Smooth muscle cell (in vitro differentiated cells): ENCODE results near the gene GNG7. TPM values are rescaled to one million over a fixed set of nuclear protein-coding genes. Genes with fewer than 3 reads are reported as not detected.
"Not testable (repeated sequence)": the region's sequence is repeated elsewhere in the genome, so short reads cannot be mapped to it uniquely, and the experiment has no call there.

Source experiments
- DNase-seq: peaks from one replicate; lab custom pipeline; 2025; ENCODE audit not compliant: unreplicated experiment; lab: John Stamatoyannopoulos, UW
- H2AFZ ChIP-seq: fragments of 200-600 bp; sonication (generic); 2 replicates; pipeline ENCODE4 v1.6.0; 2016; ENCODE audit warnings: antibody characterized with exemption, low read depth, mild to moderate bottlenecking
- H3F3A ChIP-seq: fragments of 200-600 bp; sonication (generic); 2 replicates; pipeline ENCODE4 v1.6.0; 2017; ENCODE audit warnings: antibody characterized with exemption, low read depth
- H3K27ac ChIP-seq: fragments of 200-600 bp; sonication (generic); 2 replicates; pipeline ENCODE4 v1.5.1; 2016; ENCODE audit warnings: low read depth, mild to moderate bottlenecking
- H3K27me3 ChIP-seq: fragments of 200-600 bp; sonication (generic); 2 replicates; pipeline ENCODE4 v1.6.1; 2016; ENCODE audit warnings: low read depth, mild to moderate bottlenecking
- H3K36me3 ChIP-seq: fragments of 200-600 bp; sonication (generic); 2 replicates; pipeline ENCODE4 v1.5.1; 2016; ENCODE audit warnings: low read depth
- H3K4me1 ChIP-seq: fragments of 200-600 bp; sonication (generic); 2 replicates; pipeline ENCODE4 v1.5.1; 2016; ENCODE audit warnings: low read depth
- H3K4me2 ChIP-seq: fragments of 200-600 bp; sonication (generic); 2 replicates; pipeline ENCODE4 v1.6.0; 2016; ENCODE audit warnings: mild to moderate bottlenecking
- H3K4me3 ChIP-seq: fragments of 200-600 bp; sonication (generic); 2 replicates; pipeline ENCODE4 v1.5.1; 2016; ENCODE audit warnings: mild to moderate bottlenecking
- H3K79me2 ChIP-seq: fragments of 200-600 bp; sonication (generic); 2 replicates; pipeline ENCODE4 v1.6.0; 2016; ENCODE audit warnings: low read depth, mild to moderate bottlenecking
- H3K9ac ChIP-seq: fragments of 200-600 bp; sonication (generic); 2 replicates; pipeline ENCODE4 v1.6.0; 2016; ENCODE audit warnings: low read depth
- H3K9me3 ChIP-seq: fragments of 200-600 bp; sonication (generic); replicated peaks from 2 replicates; pipeline ENCODE4 v1.5.1; 2016; ENCODE audit warnings: low read depth
- H4K20me1 ChIP-seq: fragments of 200-600 bp; sonication (generic); 2 replicates; pipeline ENCODE4 v1.6.0; 2016; ENCODE audit warnings: low read depth
- CTCF ChIP-seq: fragments of 200-600 bp; sonication (generic); IDR thresholded peaks from 2 replicates; pipeline ENCODE4 v1.5.1; 2017; ENCODE audit warnings: borderline replicate concordance, mild to moderate bottlenecking, antibody characterized with exemption; ENCODE audit not compliant: insufficient read depth, poor library complexity, severe bottlenecking
- WGBS: methylation state at CpG from one replicate; pipeline ENCODE4 v1.1.7; 2016; ENCODE audit warnings: low lambda C conversion rate; 5-methylcytosine and 5-hydroxymethylcytosine counted together
- polyA plus RNA-seq: library from polyadenylated mRNA; unstranded; fragments of >200 nt; fragmentation: Nextera tagmentation; extraction: Ambion mirVana; gene quantifications from 2 replicates; pipeline ENCODE4 v1.2.1, GENCODE V29; 2016
- total RNA-seq: library from RNA; depleted of rRNA; stranded (reverse); fragments of >200 nt; gene quantifications from 2 replicates; pipeline ENCODE4 v1.2.3, GENCODE V29; 2014

GNG7 gene
- total and polyA plus RNA-seq, 2 experiments from 2014 or later: 1.7 to 2.6 TPM

GRCh38 chr19:2569596-2570465 lies 132.7 kb downstream of the GNG7 start:
- H3K9ac ChIP-seq: no peak overlapping the region
- H3K27ac ChIP-seq: no peak overlapping the region
- H3K27me3 ChIP-seq: no peaks in the 10 kb centered on the region
- no peaks in the 10 kb centered on the region for H3K79me2 ChIP-seq
- H3K4me2 ChIP-seq: no peak overlapping the region
- H3K4me1 ChIP-seq: no peaks in the 10 kb centered on the region
- H3F3A ChIP-seq: no peaks in the 10 kb centered on the region
- H3K9me3 ChIP-seq: no peaks in the 10 kb centered on the region
- no peak for TF ChIP-seq CTCF
- H3K36me3 ChIP-seq: no peaks in the 10 kb centered on the region
- H2AFZ ChIP-seq: no peak overlapping the region
- DNase-seq: no peak
- H4K20me1 ChIP-seq: no peaks in the 10 kb centered on the region
- no peak overlapping the region for H3K4me3 ChIP-seq
- WGBS: 94% methylated on average over 21 of the region's 21 CpGs

- Histone ChIP-seq H3F3A (no peaks in the 10 kb centered on the region), H3K27ac (no peak overlapping the region), H3K36me3 (no peaks in the 10 kb centered on the region), H3K9ac (no peak overlapping the region), H3K27me3 (no peaks in the 10 kb centered on the region), H3K9me3 (no peaks in the 10 kb centered on the region), H3K4me2 (no peak overlapping the region), H4K20me1 (no peaks in the 10 kb centered on the region), H2AFZ (no peak overlapping the region), H3K4me3 (no peak overlapping the region), H3K4me1 (no peaks in the 10 kb centered on the region), H3K79me2 (no peaks in the 10 kb centered on the region)
- no peak for TF ChIP-seq CTCF
- DNase-seq: no peak
- WGBS: 65% methylated on average over 6 of the region's 6 CpGs
Observed at GRCh38 chr19:2567996-2568395, 134.5 kb downstream of the GNG7 start.

- no peak for TF ChIP-seq CTCF
- no peak overlapping the region for H3K9ac ChIP-seq
- H3K4me1 ChIP-seq: no peaks in the 10 kb centered on the region
- H3K36me3 ChIP-seq: no peaks in the 10 kb centered on the region
- no peak for DNase-seq
- no peaks in the 10 kb centered on the region for H4K20me1 ChIP-seq
- H2AFZ ChIP-seq: no peak overlapping the region
- H3K4me2 ChIP-seq: no peak overlapping the region
- no peaks in the 10 kb centered on the region for H3K79me2 ChIP-seq
- WGBS: 88% methylated on average over 17 of the region's 17 CpGs
- no peaks in the 10 kb centered on the region for H3F3A ChIP-seq
- H3K4me3 ChIP-seq: no peak overlapping the region
- H3K9me3 ChIP-seq: no peaks in the 10 kb centered on the region
- H3K27me3 ChIP-seq: no peaks in the 10 kb centered on the region
- H3K27ac ChIP-seq: no peak overlapping the region
Observed at GRCh38 chr19:2567580-2567979, 134.9 kb downstream of the GNG7 start.

- not testable (repeated sequence) for H3K27me3 ChIP-seq, H2AFZ ChIP-seq, H3K9ac ChIP-seq, DNase-seq, H3K4me3 ChIP-seq, H3K4me2 ChIP-seq, H3K79me2 ChIP-seq, H3K4me1 ChIP-seq, H4K20me1 ChIP-seq, H3F3A ChIP-seq, H3K36me3 ChIP-seq, H3K9me3 ChIP-seq, H3K27ac ChIP-seq
- 98% methylated on average over 9 of the region's 9 CpGs for WGBS
Observed at GRCh38 chr19:2563546-2563945, 138.9 kb downstream of the GNG7 start.
